IPS-20b (cell line): ENCODE measurements around the gene GRK1.
"Not testable (repeated sequence)": the region's sequence is repeated elsewhere in the genome, so short reads cannot be mapped to it uniquely, and the experiment has no call there.

Source experiments
- H3K27ac ChIP-seq: one replicate; pipeline ENCODE4 v1.5.1; 2013; ENCODE audit warnings: low read length
- H3K27me3 ChIP-seq: 2 replicates; pipeline ENCODE4 v1.6.1; 2013; ENCODE audit warnings: mild to moderate bottlenecking, low read length, inconsistent platforms; ENCODE audit not compliant: insufficient read depth
- H3K36me3 ChIP-seq: 2 replicates; pipeline ENCODE4 v1.6.1; 2013; ENCODE audit warnings: low read depth, mild to moderate bottlenecking, inconsistent platforms, low read length, moderate library complexity; ENCODE audit not compliant: insufficient read depth
- H3K4me1 ChIP-seq: 2 replicates; pipeline ENCODE4 v1.6.1; 2013; ENCODE audit warnings: mild to moderate bottlenecking, control low read depth, inconsistent platforms, low read length, moderate library complexity; ENCODE audit not compliant: insufficient read depth
- H3K4me3 ChIP-seq: 2 replicates; pipeline ENCODE4 v1.5.1; 2013; ENCODE audit warnings: mild to moderate bottlenecking, low read length, inconsistent platforms
- H3K9ac ChIP-seq: 2 replicates; pipeline ENCODE4 v1.6.1; 2013; ENCODE audit warnings: low read depth, mild to moderate bottlenecking, inconsistent platforms, low read length, moderate library complexity
- H3K9me3 ChIP-seq: 2 replicates; pipeline ENCODE4 v1.6.1; 2013; ENCODE audit warnings: mild to moderate bottlenecking, low read depth, low read length, inconsistent platforms; ENCODE audit not compliant: insufficient read depth

The GRK1 gene

DNA sequence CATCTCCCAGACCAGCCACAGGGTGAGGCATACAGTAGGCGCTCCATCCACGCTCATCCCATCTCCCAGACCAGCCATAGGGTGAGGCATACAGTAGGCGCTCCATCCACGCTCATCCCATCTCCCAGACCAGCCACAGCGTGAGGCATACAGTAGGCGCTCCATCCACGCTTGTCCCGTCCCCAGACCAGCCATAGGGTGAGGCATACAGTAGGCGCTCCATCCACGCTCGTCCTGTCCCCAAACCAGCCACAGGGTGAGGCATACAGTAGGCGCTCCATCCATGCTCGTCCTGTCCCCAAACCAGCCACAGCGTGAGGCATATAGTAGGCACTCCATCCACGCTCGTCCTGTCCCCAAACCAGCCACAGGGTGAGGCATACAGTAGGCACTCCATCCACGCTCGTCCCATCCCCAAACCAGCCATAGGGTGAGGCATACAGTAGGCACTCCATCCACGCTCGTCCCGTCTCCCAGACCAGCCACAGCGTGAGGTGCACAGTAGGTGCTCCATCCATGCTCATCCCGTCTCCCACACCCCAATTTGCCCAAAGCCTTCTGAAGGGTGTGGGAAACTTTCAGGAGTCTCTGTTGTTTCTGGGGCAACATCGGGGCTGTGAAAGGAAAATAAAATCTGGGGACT lies 78.6 kb downstream of the GRK1 start:
- H3K27me3 ChIP-seq, result not testable (repeated sequence)

DNA sequence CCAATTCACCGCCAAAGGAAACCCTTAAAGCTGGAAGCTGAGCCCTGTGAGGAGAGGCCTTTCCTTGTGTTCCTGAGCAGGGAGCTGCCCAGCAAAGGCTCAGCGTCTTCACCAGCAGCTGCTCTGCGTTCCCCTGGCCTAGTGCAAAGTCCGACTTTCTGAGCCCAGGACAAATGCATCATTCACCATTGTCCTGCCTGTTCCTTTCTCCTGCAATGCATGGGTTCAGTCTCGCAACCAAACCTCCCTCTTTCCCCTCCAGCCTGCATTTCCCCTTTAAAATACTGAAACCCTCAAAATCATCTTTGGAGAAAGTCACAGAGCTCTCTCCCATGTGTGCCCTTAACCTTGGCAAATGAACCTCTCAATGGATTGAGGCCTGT lies 79.1 kb downstream of the GRK1 start:
- Histone ChIP-seq H3K9me3 (peaks cover 5% of the 10 kb centered on the region; the same call in 1 of the 2 replicates), H3K27me3 (no peaks in the 10 kb centered on the region), H3K4me1 (peaks cover 5% of the 10 kb centered on the region; the same call in 1 of the 2 replicates), H3K4me3 (no peak overlapping the region), H3K27ac (no peak overlapping the region), H3K9ac (no peak overlapping the region), H3K36me3 (no peaks in the 10 kb centered on the region)

More for the DNA sequence above, 78.6 kb downstream of the GRK1 start:
- H3K27ac ChIP-seq, H3K9ac ChIP-seq, H3K4me3 ChIP-seq, H3K4me1 ChIP-seq, H3K36me3 ChIP-seq, H3K9me3 ChIP-seq: not testable (repeated sequence)

DNA sequence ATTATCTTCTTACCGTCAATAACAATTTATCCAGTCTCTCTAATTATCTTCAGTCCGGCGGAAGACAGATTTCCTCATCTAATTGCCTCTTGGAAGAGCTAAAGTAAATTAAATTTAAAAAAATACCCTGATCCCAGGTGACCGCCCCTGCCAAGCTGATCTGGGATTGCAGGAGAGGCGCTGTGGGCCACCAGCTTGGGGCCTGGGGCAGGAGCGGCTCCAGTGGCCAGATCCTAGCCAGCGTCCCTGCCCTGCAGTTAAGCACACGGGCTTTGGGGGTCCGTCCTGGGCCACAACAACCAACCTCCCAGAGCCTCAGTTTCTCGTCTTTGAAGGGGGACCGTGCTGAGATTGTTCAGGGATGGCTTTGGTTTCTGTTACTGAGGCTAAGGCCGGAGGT lies 79.7 kb downstream of the GRK1 start:
- H3K9ac ChIP-seq, result no peak overlapping the region
- peaks cover 7% of the 10 kb centered on the region; the same call in 1 of the 2 replicates for H3K9me3 ChIP-seq
- H3K27ac ChIP-seq, result no peak overlapping the region
- peaks cover 5% of the 10 kb centered on the region; the same call in 1 of the 2 replicates for H3K4me1 ChIP-seq
- H3K27me3 ChIP-seq, result no peaks in the 10 kb centered on the region
- H3K4me3 ChIP-seq, result no peak overlapping the region
- H3K36me3 ChIP-seq, result no peaks in the 10 kb centered on the region

DNA sequence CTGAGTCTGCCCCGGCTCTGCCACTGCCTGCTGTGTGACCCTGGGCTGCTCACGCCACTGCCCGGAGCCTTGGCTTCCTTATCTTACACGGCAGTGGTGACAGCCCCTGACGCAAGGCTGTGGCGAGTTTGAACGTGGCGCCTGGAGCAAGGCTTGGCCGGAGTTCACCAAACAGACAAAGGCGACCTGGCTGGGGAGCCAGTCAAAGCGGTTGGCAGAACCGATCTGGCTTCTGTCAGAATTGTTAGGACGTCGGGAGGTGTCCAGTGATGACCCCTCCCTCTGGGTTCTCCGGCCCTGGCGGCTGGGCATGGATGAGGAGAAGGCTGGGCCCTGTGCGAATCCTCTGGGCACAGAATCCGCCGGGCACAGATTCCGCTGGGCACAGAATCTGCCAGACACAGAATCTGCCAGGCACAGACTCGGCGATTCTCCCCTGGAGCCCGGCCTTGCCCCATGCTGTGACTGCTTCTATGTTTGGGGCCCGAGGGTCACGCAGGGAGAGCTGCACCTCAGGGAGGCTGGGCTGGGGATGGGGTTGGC lies 80.3 kb downstream of the GRK1 start:
- no peak overlapping the region for H3K27ac ChIP-seq
- H3K4me1 ChIP-seq, result peaks cover 1% of the 10 kb centered on the region; the same call in 1 of the 2 replicates
- H3K27me3 ChIP-seq, result no peaks in the 10 kb centered on the region
- H3K9me3 ChIP-seq, result peaks cover 7% of the 10 kb centered on the region; the same call in 1 of the 2 replicates
- H3K36me3 ChIP-seq, result no peaks in the 10 kb centered on the region
- H3K4me3 ChIP-seq, result no peak overlapping the region
- H3K9ac ChIP-seq, result no peak overlapping the region

DNA sequence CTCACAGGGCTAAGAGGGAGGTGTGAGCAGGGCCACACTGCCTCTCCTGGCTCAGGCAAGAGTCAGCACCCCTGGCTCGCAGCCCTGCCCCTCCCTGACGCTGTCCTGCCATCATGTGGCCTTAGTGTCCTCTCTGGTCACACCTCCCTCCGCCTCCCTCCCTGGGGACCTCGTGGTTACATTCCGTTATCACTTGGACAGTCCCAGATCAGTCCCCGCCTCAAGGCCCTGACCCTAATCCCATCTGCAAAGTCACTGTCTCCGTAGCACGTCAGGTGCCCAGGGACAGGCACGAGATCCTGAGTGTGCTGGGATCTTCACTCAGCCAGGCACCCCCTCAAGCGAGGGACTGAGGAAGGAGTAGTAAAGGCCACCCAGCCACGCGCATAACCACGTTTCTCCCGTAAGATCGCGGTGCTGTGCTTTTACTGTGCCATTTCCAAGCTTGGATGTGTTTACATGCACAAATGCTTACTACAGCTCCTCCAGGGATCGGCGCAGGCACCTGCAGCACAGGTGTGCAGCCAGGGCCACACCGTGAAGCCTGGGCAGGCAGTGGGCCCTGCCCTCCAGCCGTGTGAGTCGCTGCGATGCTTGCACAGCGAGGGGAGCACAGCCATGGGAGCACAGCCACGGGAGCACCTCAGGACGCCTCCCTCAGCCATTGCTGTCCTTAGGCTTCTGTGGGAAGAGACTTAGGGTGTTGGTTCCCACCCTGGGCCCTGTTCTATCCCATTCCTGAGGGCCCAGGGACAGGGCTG lies 81.3 kb downstream of the GRK1 start:
- H3K27me3 ChIP-seq, result no peaks in the 10 kb centered on the region
- no peaks in the 10 kb centered on the region for H3K36me3 ChIP-seq
- no peak overlapping the region for H3K4me3 ChIP-seq
- H3K9ac ChIP-seq, result no peak overlapping the region
- H3K4me1 ChIP-seq, result no peaks in the 10 kb centered on the region
- peaks cover 7% of the 10 kb centered on the region; the same call in 1 of the 2 replicates for H3K9me3 ChIP-seq
- no peak overlapping the region for H3K27ac ChIP-seq

DNA sequence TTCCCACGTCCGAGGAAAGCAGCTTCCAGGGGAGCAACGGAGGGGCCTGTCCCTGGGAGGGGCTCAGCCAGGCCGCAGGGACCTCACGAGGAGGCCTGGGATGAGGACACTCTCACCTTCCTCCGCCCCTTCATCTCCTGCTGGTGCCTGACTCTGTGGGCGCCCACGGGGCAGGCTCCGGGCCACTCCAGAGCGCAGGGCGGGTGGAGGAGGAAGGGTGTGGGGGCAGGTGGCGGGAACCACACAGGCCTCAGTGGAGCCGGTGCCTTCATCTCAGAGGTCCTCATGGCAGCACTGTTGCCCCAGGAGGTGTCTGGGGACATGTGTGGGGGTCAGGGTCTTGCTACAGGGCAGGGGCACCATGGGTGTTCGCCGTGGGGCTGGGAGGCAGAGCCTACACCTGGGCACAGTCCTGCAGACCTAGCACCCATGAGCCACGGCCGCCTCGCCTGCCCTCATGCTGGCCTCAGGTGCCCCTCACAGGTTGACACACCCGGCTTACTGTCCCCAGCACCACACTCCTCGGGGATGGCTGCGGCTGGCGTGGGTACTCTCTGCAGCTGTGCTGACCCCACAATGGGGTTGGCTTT lies 81.9 kb downstream of the GRK1 start:
- no peak overlapping the region for H3K4me3 ChIP-seq
- no peaks in the 10 kb centered on the region for H3K36me3 ChIP-seq
- no peak overlapping the region for H3K27ac ChIP-seq
- H3K27me3 ChIP-seq, result no peaks in the 10 kb centered on the region
- peaks cover 7% of the 10 kb centered on the region; the same call in 1 of the 2 replicates for H3K9me3 ChIP-seq
- H3K4me1 ChIP-seq, result no peaks in the 10 kb centered on the region
- H3K9ac ChIP-seq, result no peak overlapping the region

DNA sequence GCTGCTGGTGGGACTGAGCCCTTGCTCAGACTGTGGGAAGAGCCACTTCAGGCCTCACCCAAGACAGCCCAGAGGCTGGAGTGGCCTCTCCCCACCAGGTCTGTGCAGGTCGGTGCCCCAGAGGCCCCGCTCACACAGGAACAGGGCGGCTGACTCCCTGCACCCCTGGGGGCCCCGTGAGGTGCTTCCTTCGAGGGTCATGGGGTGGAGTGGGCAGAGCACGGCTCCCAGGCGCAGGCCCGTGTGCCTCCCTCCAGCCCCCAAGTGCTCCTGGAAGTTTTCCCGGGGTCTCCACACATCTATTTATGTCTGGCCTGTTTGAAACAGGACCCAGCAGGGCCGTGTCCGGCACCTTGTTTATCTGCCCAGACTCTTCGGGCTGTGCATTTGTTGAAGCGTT lies 82.5 kb downstream of the GRK1 start:
- Histone ChIP-seq H3K4me1 (no peaks in the 10 kb centered on the region), H3K27ac (no peak overlapping the region), H3K4me3 (no peak overlapping the region), H3K36me3 (no peaks in the 10 kb centered on the region), H3K9me3 (peaks cover 7% of the 10 kb centered on the region; the same call in 1 of the 2 replicates), H3K27me3 (no peaks in the 10 kb centered on the region), H3K9ac (no peak overlapping the region)

DNA sequence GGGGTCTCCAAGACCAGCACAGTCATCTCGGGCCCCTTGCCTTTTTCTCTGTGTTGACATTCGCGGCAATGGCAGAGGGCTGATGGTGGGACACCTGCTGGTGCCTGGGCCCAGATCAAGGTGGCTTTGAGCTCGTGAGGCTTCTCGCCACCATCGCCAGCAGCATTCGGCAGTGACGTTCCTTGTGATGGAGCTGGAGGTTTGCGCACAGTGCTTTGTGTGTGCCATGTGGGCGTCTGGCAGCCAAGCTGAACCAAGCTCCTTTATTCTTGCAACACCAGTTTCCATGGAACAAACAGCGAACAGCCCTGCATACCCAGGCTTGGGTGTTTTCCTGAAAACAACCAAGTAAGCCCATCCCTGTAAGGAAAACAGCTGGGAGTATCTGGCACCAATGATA lies 82.9 kb downstream of the GRK1 start:
- Histone ChIP-seq H3K27ac (no peak overlapping the region), H3K9me3 (peaks cover 7% of the 10 kb centered on the region; the same call in 1 of the 2 replicates), H3K4me1 (no peaks in the 10 kb centered on the region), H3K9ac (no peak overlapping the region), H3K27me3 (no peaks in the 10 kb centered on the region), H3K4me3 (no peak overlapping the region), H3K36me3 (no peaks in the 10 kb centered on the region)

DNA sequence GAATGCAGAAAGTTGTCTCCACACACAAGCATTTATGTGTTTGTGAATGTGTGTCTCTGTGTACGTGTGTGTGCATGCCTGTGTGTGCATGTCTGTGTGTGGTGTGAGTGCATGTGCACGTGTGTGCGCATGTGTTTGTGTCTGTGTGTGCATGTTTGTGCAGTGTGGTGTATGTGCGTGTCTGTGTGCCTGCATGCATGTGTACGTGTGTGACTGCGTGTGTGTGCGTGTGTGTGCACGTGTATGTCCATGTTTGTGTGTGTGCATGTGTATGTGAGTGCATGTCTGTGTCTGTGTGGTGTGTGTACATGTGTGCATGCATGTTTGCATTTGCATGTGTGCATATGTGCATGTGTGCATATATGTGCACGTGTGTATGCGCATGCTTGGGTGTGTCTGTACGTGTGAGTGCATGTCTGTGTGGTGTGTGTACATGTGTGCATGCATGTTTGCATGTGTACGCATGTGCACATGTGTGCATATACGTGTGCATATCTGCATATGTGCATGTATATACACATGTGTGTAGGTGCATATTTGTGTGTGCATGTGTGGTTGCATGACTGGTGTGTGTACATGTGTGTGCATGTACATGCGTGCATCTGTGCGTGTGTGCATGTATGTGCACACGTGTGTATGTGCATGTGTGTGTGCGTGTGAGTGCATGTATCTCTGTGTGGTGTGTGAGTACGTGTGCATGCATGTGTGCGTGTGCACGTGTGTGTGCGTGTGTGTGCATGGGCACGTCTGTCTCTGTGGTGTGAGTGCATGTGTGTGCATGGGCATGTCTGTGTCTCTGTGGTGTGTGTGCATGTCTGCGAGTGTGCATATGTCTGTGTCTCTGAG lies 83.8 kb downstream of the GRK1 start:
- no peak overlapping the region for H3K27ac ChIP-seq
- H3K27me3 ChIP-seq, result no peaks in the 10 kb centered on the region
- no peak overlapping the region for H3K9ac ChIP-seq
- H3K36me3 ChIP-seq, result no peaks in the 10 kb centered on the region
- H3K4me3 ChIP-seq, result no peak overlapping the region
- peaks cover 7% of the 10 kb centered on the region; the same call in 1 of the 2 replicates for H3K9me3 ChIP-seq
- no peaks in the 10 kb centered on the region for H3K4me1 ChIP-seq

DNA sequence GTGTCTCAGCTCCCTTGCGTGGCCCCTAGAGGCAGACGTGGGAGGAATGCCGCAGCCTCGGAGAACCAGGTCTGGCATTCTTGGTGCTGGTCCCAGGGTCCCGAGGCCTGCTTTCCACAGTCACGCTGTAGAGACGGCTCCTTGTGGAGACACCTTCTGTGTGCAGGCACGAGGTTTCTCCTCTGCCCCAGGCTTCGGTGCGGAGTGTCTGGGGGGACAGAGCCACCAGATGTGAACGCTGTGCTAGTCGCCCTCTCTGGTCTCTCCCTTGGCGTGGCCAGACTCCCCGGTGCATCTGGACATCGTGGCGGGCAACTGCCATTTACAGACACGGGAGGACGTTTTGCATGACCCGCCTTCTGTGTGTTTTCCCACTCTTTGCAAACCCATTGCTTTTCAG lies 84.5 kb downstream of the GRK1 start:
- no peak overlapping the region for H3K27ac ChIP-seq

More for the DNA sequence above, 84.5 kb downstream of the GRK1 start:
- H3K4me1 ChIP-seq, result no peaks in the 10 kb centered on the region
- no peak overlapping the region for H3K9ac ChIP-seq
- H3K9me3 ChIP-seq, result peaks cover 7% of the 10 kb centered on the region; the same call in 1 of the 2 replicates
- no peaks in the 10 kb centered on the region for H3K27me3 ChIP-seq
- H3K4me3 ChIP-seq, result no peak overlapping the region
- no peaks in the 10 kb centered on the region for H3K36me3 ChIP-seq
